Gastrocnemius medialis (tissue), 4 donors: ENCODE data around the gene PDE6C. TPM values are rescaled to one million over a fixed set of nuclear protein-coding genes. Genes with fewer than 3 reads are reported as not detected.

Experiments used
- ATAC-seq, 2 donors: fragments of 150-250 bp; one replicate each; pipeline ENCODE4 v1.9.1; 2016
- DNase-seq, 2 donors: peaks; one replicate each; pipeline ENCODE4 v3.0.0-alpha.2; 2019
- H3K27ac ChIP-seq, 4 donors: fragments of 200-600 bp; sonication (generic); 1 replicate in 1 of 4; 2 replicates in 3 of 4; pipeline ENCODE4 v1.5.1; 2016 to 2018; ENCODE audit warnings: mild to moderate bottlenecking in 2 of 4, moderate library complexity in 1 of 4
- H3K27me3 ChIP-seq, 3 donors: fragments of 200-600 bp; sonication (generic) in 2 of 3; 1 replicate in 1 of 3; 2 replicates in 2 of 3; pipeline versions ENCODE4 v1.5.1 to v1.6.0; 2016 to 2019; ENCODE audit warnings: mild to moderate bottlenecking in 1 of 3, moderate library complexity in 1 of 3
- H3K36me3 ChIP-seq, 2 donors: fragments of 200-600 bp; sonication (generic) in 1 of 2; one replicate each; pipeline ENCODE4 v1.5.1; 2017 to 2018
- H3K4me1 ChIP-seq, 2 donors: fragments of 200-600 bp; sonication (generic) in 1 of 2; one replicate each; pipeline ENCODE4 v1.5.1; 2016 to 2017; ENCODE audit warnings: mild to moderate bottlenecking in 2 of 2
- H3K4me3 ChIP-seq, 4 donors: fragments of 200-600 bp; sonication (generic) in 3 of 4; 1 replicate in 1 of 4; 2 replicates in 3 of 4; pipeline ENCODE4 v1.5.1; 2016 to 2019; ENCODE audit warnings: mild to moderate bottlenecking in 2 of 4
- H3K9me3 ChIP-seq, 3 donors: fragments of 200-600 bp; sonication (generic) in 2 of 3; 1 replicate in 1 of 3; 2 replicates in 2 of 3; pipeline ENCODE4 v1.5.1; 2016 to 2019
- CTCF ChIP-seq, 5 experiments: fragments of 450-650 bp in 3 of 5; fragments of 200-600 bp in 2 of 5; sonication (generic) in 2 of 5; IDR thresholded peaks in 4 of 5; conservative IDR thresholded peaks in 1 of 5; 1 replicate in 4 of 5; 2 replicates in 1 of 5; pipeline ENCODE4 v1.5.1; 2016 to 2019; ENCODE audit warnings: antibody characterized with exemption in 5 of 5, mild to moderate bottlenecking in 3 of 5, moderate library complexity in 3 of 5
- POLR2A ChIP-seq, 2 donors: fragments of 450-650 bp; IDR thresholded peaks; one replicate each; pipeline ENCODE4 v1.6.1; 2017; ENCODE audit warnings: antibody characterized with exemption in 2 of 2, mild to moderate bottlenecking in 2 of 2, moderate library complexity in 2 of 2
- in situ Hi-C, 4 donors: fragments of 200-750 bp; cut with MboI; loops; one replicate each; pipeline versions ENCODE4 v1.15.0 to v1.8.0; 2017; ENCODE audit warnings: low sequenced_read_pairs in 4 of 4
- intact Hi-C: fragments of 100-400 bp; cut with DNase I; formaldehyde crosslinking; loops from one replicate; pipeline ENCODE4 v1.15.1; 2023; ENCODE audit warnings: low total_unique reads
- total RNA-seq, 4 donors: library from RNA; depleted of rRNA; stranded (reverse); fragments of >200 nt; gene quantifications; one replicate each; pipeline versions ENCODE4 v1.1.0 to v1.2.3, GENCODE V29; 2016

Gene PDE6C
- total RNA-seq, 4 donors from 2014 or later, result not detected

- no peak for ATAC-seq
- TF ChIP-seq CTCF (IDR thresholded peaks at IDR 0.05 in 4 of 5, conservative IDR thresholded peaks at IDR 0.05 in 1 of 5) (no peak), POLR2A (IDR thresholded peaks at IDR 0.05) (no peak)
- in situ Hi-C loops, result no loop called here
These were observed 32.2 kb upstream of the PDE6C start for GRCh38 chr10:93579985-93580711.

GRCh38 chr10:93580828-93581227, 31.5 kb upstream of the PDE6C start:
- Histone ChIP-seq H3K9me3 (no peaks in the 10 kb centered on the region), H3K27ac (no peak overlapping the region), H3K4me3 (no peak overlapping the region), H3K36me3 (no peaks in the 10 kb centered on the region), H3K4me1 (no peaks in the 10 kb centered on the region), H3K27me3 (peaks cover 0 to 2% (median 0%) of the 10 kb centered on the region in 3 donors)
- intact Hi-C loops, result no loop called here
- ATAC-seq, result no peak
- in situ Hi-C loops, result no loop called here
- TF ChIP-seq POLR2A (IDR thresholded peaks at IDR 0.05) (no peak), CTCF (IDR thresholded peaks at IDR 0.05 in 4 of 5, conservative IDR thresholded peaks at IDR 0.05 in 1 of 5) (no peak)
- DNase-seq, result no peak

More at GRCh38 chr10:93579985-93580711, 32.2 kb upstream of the PDE6C start:
- DNase-seq, result no peak
- Histone ChIP-seq H3K4me1 (no peaks in the 10 kb centered on the region), H3K27me3 (peaks cover 0 to 2% (median 0%) of the 10 kb centered on the region in 3 donors), H3K36me3 (no peaks in the 10 kb centered on the region), H3K4me3 (no peak overlapping the region), H3K9me3 (no peaks in the 10 kb centered on the region), H3K27ac (no peak overlapping the region)
- intact Hi-C loops, result no loop called here

GRCh38 chr10:93584445-93584844, 27.9 kb upstream of the PDE6C start:
- intact Hi-C loops (no loop called here), in situ Hi-C loops (no loop called here)
- no peaks in the 10 kb centered on the region for H3K9me3 ChIP-seq

GRCh38 chr10:93589648-93590562, 22.4 kb upstream of the PDE6C start:
- intact Hi-C loops, result no loop called here
- Histone ChIP-seq H3K36me3 (no peaks in the 10 kb centered on the region), H3K27ac (no peak overlapping the region), H3K4me3 (no peak overlapping the region), H3K9me3 (no peaks in the 10 kb centered on the region), H3K27me3 (no peaks in the 10 kb centered on the region), H3K4me1 (no peaks in the 10 kb centered on the region)
- no peak for TF ChIP-seq POLR2A (IDR thresholded peaks at IDR 0.05)
- TF ChIP-seq CTCF (IDR thresholded peaks at IDR 0.05 in 4 of 5, conservative IDR thresholded peaks at IDR 0.05 in 1 of 5), result no peak
- no peak for ATAC-seq
- no peak for DNase-seq
- in situ Hi-C loops, result no loop called here

More at GRCh38 chr10:93584445-93584844, 27.9 kb upstream of the PDE6C start:
- no peaks in the 10 kb centered on the region for H3K4me1 ChIP-seq
- H3K36me3 ChIP-seq, result no peaks in the 10 kb centered on the region
- ATAC-seq, result no peak
- no peak overlapping the region for H3K27ac ChIP-seq
- DNase-seq, result no peak
- TF ChIP-seq CTCF (IDR thresholded peaks at IDR 0.05 in 4 of 5, conservative IDR thresholded peaks at IDR 0.05 in 1 of 5), result no peak
- TF ChIP-seq POLR2A (IDR thresholded peaks at IDR 0.05), result no peak
- H3K27me3 ChIP-seq, result no peaks in the 10 kb centered on the region
- H3K4me3 ChIP-seq, result no peak overlapping the region
